Neural progenitor cell (in vitro differentiated cells): Measurements from ENCODE around the gene TRPT1.

ENCODE experiments used
- EZH2 ChIP-seq: fragments of 200-600 bp; sonication (generic); IDR thresholded peaks from 2 replicates; pipeline ENCODE4 v1.6.1; 2017; ENCODE audit warnings: antibody characterized with exemption, mild to moderate bottlenecking, moderate library complexity
- TF ChIP-seq, protein P1 (sequence below): fragments of 200-600 bp; sonication (generic); IDR thresholded peaks from 2 replicates; pipeline ENCODE4 v1.5.1; 2017; ENCODE audit warnings: antibody characterized with exemption, mild to moderate bottlenecking

DNA sequence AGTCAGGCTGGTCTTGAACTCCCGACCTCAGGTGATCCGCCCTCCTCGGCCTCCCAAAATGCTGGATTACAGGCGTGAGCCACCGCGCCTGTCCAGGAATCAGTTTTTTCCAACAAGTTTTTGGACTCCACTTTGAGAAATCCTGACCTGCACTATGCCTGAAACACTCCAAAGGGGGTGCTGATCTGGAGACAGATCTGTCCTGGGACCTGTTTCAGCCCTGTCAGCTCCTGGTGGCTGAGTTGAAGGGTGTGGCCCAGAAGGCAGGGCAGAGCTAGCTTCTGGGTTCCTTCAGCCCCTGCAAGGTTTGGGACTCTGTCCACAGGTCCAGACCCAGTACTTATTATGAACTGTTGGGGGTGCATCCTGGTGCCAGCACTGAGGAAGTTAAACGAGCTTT, 5.6 kb upstream of the TRPT1 start:
- no peak for TF ChIP-seq EZH2
- TF ChIP-seq, protein P1, sequence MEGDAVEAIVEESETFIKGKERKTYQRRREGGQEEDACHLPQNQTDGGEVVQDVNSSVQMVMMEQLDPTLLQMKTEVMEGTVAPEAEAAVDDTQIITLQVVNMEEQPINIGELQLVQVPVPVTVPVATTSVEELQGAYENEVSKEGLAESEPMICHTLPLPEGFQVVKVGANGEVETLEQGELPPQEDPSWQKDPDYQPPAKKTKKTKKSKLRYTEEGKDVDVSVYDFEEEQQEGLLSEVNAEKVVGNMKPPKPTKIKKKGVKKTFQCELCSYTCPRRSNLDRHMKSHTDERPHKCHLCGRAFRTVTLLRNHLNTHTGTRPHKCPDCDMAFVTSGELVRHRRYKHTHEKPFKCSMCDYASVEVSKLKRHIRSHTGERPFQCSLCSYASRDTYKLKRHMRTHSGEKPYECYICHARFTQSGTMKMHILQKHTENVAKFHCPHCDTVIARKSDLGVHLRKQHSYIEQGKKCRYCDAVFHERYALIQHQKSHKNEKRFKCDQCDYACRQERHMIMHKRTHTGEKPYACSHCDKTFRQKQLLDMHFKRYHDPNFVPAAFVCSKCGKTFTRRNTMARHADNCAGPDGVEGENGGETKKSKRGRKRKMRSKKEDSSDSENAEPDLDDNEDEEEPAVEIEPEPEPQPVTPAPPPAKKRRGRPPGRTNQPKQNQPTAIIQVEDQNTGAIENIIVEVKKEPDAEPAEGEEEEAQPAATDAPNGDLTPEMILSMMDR: no peak
